HEK293 (cell line): ENCODE results near the gene MYO1D.

Experiments used
- CTCF ChIA-PET: fragments of 350-600 bp; formaldehyde crosslinking; extraction: SDS; loops from one replicate; lab custom pipeline; 2021; ENCODE audit warnings: antibody characterized with exemption; lab: Yijun Ruan, JAX
- POLR2A ChIA-PET: fragments of 300-600 bp; formaldehyde crosslinking; extraction: SDS; loops from one replicate; lab custom pipeline; 2020; ENCODE audit warnings: antibody characterized with exemption, inconsistent platforms; lab: Yijun Ruan, JAX
- H3K27ac ChIP-seq: fragments of 200-500 bp; sonication (Bioruptor generic); 2 replicates; pipeline ENCODE4 v1.5.1; 2014; ENCODE audit warnings: low read depth, low read length, control low read depth, inconsistent platforms; ENCODE audit errors: extremely low read depth
- H3K36me3 ChIP-seq, 2 experiments: fragments of 200-500 bp in 1 of 2; sonication (Bioruptor generic) in 1 of 2; 1 replicate in 1 of 2; 2 replicates in 1 of 2; pipeline ENCODE4 v1.5.1; 2014 to 2017; ENCODE audit warnings: inconsistent platforms in 2 of 2, low read length in 2 of 2; ENCODE audit not compliant: control insufficient read depth in 2 of 2, insufficient read depth in 1 of 2
- H3K4me1 ChIP-seq: fragments of 200-500 bp; sonication (Bioruptor generic); 2 replicates; pipeline ENCODE4 v1.5.1; 2014; ENCODE audit warnings: mild to moderate bottlenecking, low read length, inconsistent platforms; ENCODE audit not compliant: control insufficient read depth, insufficient read depth
- H3K4me3 ChIP-seq: 2 replicates; pipeline ENCODE4 v1.5.1; 2011; ENCODE audit warnings: low read depth, mild to moderate bottlenecking, control low read depth, low read length, moderate library complexity
- H3K9me3 ChIP-seq: fragments of 200-500 bp; sonication (Bioruptor generic); 2 replicates; pipeline ENCODE4 v1.5.1; 2014; ENCODE audit warnings: low read depth, low read length, inconsistent platforms; ENCODE audit not compliant: control insufficient read depth, insufficient read depth
- SP7 ChIP-seq: fragments of 450-650 bp; formaldehyde crosslinking; IDR thresholded peaks from 2 replicates; pipeline ENCODE4 v1.5.1; 2016; ENCODE audit warnings: missing biosample characterization, missing genetic modification characterization
- ZNF16 ChIP-seq: fragments of 450-650 bp; formaldehyde crosslinking; IDR thresholded peaks from 2 replicates; pipeline ENCODE4 v1.5.1; 2016; ENCODE audit warnings: low read depth, missing biosample characterization, missing genetic modification characterization
- ZNF23 ChIP-seq: fragments of 450-650 bp; formaldehyde crosslinking; IDR thresholded peaks from 2 replicates; pipeline ENCODE4 v1.5.1; 2016; ENCODE audit warnings: missing biosample characterization, missing genetic modification characterization, borderline replicate concordance
- ZNF266 ChIP-seq: fragments of 450-650 bp; formaldehyde crosslinking; IDR thresholded peaks from 2 replicates; pipeline ENCODE4 v1.5.1; 2016; ENCODE audit warnings: missing biosample characterization, missing genetic modification characterization, low read depth
- ZNF416 ChIP-seq: fragments of 450-650 bp; formaldehyde crosslinking; IDR thresholded peaks from 2 replicates; pipeline ENCODE4 v1.5.1; 2016; ENCODE audit warnings: missing biosample characterization, missing genetic modification characterization
- ZNF514 ChIP-seq: fragments of 450-650 bp; formaldehyde crosslinking; IDR thresholded peaks from 2 replicates; pipeline ENCODE4 v1.5.1; 2016; ENCODE audit warnings: missing biosample characterization, missing genetic modification characterization
- ZNF654 ChIP-seq: fragments of 450-650 bp; formaldehyde crosslinking; IDR thresholded peaks from 2 replicates; pipeline ENCODE4 v1.5.1; 2016; ENCODE audit warnings: low read depth, missing biosample characterization, missing genetic modification characterization
- ZNF664 ChIP-seq: fragments of 450-650 bp; formaldehyde crosslinking; IDR thresholded peaks from 2 replicates; pipeline ENCODE4 v1.5.1; 2016; ENCODE audit warnings: missing biosample characterization, missing genetic modification characterization
- ZNF837 ChIP-seq: fragments of 450-650 bp; formaldehyde crosslinking; IDR thresholded peaks from 2 replicates; pipeline ENCODE4 v1.5.1; 2016; ENCODE audit warnings: missing biosample characterization, missing genetic modification characterization
- ZSCAN23 ChIP-seq: fragments of 450-650 bp; formaldehyde crosslinking; IDR thresholded peaks from 2 replicates; pipeline ENCODE4 v1.5.1; 2016; ENCODE audit warnings: missing biosample characterization, missing genetic modification characterization
- TF ChIP-seq, protein P1 (sequence below): IDR thresholded peaks from 2 replicates; pipeline ENCODE4 v1.6.1; 2011; ENCODE audit warnings: mild to moderate bottlenecking, low read depth, low read length, borderline replicate concordance
- TF ChIP-seq, protein P2 (sequence below): fragments of 450-650 bp; formaldehyde crosslinking; IDR thresholded peaks from 2 replicates; pipeline ENCODE4 v1.5.1; 2016; ENCODE audit warnings: missing biosample characterization, missing genetic modification characterization, borderline replicate concordance
- TF ChIP-seq, protein P3 (sequence below): fragments of 450-650 bp; formaldehyde crosslinking; IDR thresholded peaks from 2 replicates; pipeline ENCODE4 v1.5.1; 2016; ENCODE audit warnings: missing biosample characterization, missing genetic modification characterization
- TF ChIP-seq, protein P4 (sequence below): fragments of 450-650 bp; formaldehyde crosslinking; IDR thresholded peaks from 2 replicates; pipeline ENCODE4 v1.5.1; 2016; ENCODE audit warnings: missing biosample characterization, missing genetic modification characterization

MYO1D gene

DNA sequence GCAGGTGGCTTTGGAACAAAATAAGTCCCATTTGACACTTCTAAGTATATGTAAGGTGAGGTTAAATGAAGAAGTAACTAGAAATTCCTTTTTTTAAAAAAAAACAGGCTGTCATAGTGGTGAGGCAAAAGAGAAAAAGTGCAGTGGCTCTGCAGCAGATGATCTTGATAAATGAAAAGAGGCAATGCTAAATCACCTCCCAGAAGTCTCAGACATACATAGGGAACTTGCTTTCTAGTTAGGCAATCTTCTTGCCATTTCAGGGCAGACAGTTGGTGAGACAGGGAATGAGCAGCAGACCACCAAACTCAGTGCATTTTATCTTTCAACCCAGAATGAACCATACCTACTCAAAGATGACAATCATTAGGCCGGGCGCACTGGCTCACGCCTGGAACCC, 90.8 kb downstream of the MYO1D start (continued):
- TF ChIP-seq, protein P1, sequence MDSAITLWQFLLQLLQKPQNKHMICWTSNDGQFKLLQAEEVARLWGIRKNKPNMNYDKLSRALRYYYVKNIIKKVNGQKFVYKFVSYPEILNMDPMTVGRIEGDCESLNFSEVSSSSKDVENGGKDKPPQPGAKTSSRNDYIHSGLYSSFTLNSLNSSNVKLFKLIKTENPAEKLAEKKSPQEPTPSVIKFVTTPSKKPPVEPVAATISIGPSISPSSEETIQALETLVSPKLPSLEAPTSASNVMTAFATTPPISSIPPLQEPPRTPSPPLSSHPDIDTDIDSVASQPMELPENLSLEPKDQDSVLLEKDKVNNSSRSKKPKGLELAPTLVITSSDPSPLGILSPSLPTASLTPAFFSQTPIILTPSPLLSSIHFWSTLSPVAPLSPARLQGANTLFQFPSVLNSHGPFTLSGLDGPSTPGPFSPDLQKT: no peak
- TF ChIP-seq, protein P2, sequence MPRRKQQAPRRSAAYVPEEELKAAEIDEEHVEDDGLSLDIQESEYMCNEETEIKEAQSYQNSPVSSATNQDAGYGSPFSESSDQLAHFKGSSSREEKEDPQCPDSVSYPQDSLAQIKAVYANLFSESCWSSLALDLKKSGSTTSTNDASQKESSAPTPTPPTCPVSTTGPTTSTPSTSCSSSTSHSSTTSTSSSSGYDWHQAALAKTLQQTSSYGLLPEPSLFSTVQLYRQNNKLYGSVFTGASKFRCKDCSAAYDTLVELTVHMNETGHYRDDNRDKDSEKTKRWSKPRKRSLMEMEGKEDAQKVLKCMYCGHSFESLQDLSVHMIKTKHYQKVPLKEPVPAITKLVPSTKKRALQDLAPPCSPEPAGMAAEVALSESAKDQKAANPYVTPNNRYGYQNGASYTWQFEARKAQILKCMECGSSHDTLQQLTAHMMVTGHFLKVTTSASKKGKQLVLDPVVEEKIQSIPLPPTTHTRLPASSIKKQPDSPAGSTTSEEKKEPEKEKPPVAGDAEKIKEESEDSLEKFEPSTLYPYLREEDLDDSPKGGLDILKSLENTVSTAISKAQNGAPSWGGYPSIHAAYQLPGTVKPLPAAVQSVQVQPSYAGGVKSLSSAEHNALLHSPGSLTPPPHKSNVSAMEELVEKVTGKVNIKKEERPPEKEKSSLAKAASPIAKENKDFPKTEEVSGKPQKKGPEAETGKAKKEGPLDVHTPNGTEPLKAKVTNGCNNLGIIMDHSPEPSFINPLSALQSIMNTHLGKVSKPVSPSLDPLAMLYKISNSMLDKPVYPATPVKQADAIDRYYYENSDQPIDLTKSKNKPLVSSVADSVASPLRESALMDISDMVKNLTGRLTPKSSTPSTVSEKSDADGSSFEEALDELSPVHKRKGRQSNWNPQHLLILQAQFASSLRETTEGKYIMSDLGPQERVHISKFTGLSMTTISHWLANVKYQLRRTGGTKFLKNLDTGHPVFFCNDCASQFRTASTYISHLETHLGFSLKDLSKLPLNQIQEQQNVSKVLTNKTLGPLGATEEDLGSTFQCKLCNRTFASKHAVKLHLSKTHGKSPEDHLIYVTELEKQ: no peak
- TF ChIP-seq ZNF16 (tag by site-specific recombination) (no peak), ZNF837 (tag by site-specific recombination) (no peak), ZNF266 (tag by site-specific recombination) (no peak), ZNF416 (tag by site-specific recombination) (no peak), ZNF23 (no peak)
- TF ChIP-seq, protein P3, sequence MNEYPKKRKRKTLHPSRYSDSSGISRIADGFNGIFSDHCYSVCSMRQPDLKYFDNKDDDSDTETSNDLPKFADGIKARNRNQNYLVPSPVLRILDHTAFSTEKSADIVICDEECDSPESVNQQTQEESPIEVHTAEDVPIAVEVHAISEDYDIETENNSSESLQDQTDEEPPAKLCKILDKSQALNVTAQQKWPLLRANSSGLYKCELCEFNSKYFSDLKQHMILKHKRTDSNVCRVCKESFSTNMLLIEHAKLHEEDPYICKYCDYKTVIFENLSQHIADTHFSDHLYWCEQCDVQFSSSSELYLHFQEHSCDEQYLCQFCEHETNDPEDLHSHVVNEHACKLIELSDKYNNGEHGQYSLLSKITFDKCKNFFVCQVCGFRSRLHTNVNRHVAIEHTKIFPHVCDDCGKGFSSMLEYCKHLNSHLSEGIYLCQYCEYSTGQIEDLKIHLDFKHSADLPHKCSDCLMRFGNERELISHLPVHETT (tag by site-specific recombination): no peak

DNA sequence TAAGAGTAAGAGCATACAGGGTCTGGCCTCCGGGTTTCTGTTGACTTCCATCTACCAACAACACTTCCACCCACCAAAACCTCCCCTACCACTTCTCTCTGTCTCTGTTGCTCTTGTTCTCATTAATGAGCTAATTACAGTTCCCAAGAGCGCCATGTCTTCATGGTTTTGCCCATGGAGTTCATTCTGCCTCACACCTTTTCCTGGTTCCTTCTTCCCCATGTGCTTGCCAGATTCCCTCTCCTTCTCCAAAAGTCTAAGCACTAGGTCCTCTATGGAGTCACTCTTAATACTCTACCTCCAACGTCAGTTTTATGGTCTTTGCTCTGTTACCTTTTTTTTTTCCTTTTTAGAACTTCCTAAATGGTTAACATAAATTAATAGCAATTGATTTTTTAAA, 92.8 kb downstream of the MYO1D start:
- no peaks in the 10 kb centered on the region for H3K4me1 ChIP-seq
- POLR2A ChIA-PET: no interaction called here
- H3K36me3 ChIP-seq: no peaks in the 10 kb centered on the region
- no peaks in the 10 kb centered on the region for H3K9me3 ChIP-seq
- no peak overlapping the region for H3K4me3 ChIP-seq
- TF ChIP-seq ZSCAN23 (tag by site-specific recombination) (no peak), ZNF514 (tag by site-specific recombination) (no peak)
- TF ChIP-seq, all 188 proteins: peak for 0
- CTCF ChIA-PET: interaction anchor here (0.6 to 8.1 kb wide), 20 partner anchors 13 to 340 kb away, joined by 3 to 211 read pairs (median 4); partner anchors contain the start of gene MYO1D
- H3K27ac ChIP-seq: no peak overlapping the region

DNA sequence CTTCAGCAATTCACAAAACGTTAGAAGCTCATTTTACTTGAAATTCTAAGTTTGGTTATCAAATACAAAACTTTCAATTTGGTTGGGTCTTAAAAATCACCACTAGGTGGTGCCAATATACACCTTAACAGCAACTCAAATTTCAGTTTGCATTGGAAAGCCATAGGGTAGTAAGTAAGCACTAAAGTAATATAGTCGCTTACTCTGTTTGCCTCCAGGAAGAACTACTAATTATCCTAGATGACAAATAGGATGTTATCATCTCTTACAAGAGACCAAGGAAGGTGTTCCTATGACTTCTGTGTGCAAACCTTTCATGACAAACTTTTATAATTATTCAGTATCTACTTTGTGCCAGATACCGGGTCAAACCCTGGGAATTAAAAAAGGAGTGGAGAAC, 93.3 kb downstream of the MYO1D start:
- Histone ChIP-seq H3K27ac (no peak overlapping the region), H3K4me1 (no peaks in the 10 kb centered on the region), H3K4me3 (no peak overlapping the region), H3K36me3 (no peaks in the 10 kb centered on the region), H3K9me3 (no peaks in the 10 kb centered on the region)
- TF ChIP-seq ZNF664 (0 out of 2 replicates have a peak, but pooled peaks have one; percentile 46), SP7 (tag by site-specific recombination) (peak; percentile 35; the same call in 1 of the 2 replicates), ZNF654 (tag by site-specific recombination) (peak; percentile 93)
- TF ChIP-seq, protein P4, sequence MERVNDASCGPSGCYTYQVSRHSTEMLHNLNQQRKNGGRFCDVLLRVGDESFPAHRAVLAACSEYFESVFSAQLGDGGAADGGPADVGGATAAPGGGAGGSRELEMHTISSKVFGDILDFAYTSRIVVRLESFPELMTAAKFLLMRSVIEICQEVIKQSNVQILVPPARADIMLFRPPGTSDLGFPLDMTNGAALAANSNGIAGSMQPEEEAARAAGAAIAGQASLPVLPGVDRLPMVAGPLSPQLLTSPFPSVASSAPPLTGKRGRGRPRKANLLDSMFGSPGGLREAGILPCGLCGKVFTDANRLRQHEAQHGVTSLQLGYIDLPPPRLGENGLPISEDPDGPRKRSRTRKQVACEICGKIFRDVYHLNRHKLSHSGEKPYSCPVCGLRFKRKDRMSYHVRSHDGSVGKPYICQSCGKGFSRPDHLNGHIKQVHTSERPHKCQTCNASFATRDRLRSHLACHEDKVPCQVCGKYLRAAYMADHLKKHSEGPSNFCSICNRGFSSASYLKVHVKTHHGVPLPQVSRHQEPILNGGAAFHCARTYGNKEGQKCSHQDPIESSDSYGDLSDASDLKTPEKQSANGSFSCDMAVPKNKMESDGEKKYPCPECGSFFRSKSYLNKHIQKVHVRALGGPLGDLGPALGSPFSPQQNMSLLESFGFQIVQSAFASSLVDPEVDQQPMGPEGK (tag by site-specific recombination): no peak
- ChIA-PET POLR2A (interaction anchor here (0.8 to 0.9 kb wide), 2 partner anchors 94 to 126 kb away, joined by 4 read pairs; no protein-coding TSS in a partner anchor), CTCF (interaction anchor here (0.6 to 8.1 kb wide), 53 partner anchors 9 to 968 kb away, joined by 3 to 211 read pairs (median 4); partner anchors contain the start of genes MYO1D and TMEM98)
